Limb (tissue), 2 donors: Measurements from ENCODE around the gene KCNQ1.

Experiments used
- DNase-seq, 2 donors: peaks; one replicate each; pipeline ENCODE4 v3.0.0-alpha.2; 2016; ENCODE audit errors: extremely low spot score in 2 of 2

KCNQ1 gene

DNA sequence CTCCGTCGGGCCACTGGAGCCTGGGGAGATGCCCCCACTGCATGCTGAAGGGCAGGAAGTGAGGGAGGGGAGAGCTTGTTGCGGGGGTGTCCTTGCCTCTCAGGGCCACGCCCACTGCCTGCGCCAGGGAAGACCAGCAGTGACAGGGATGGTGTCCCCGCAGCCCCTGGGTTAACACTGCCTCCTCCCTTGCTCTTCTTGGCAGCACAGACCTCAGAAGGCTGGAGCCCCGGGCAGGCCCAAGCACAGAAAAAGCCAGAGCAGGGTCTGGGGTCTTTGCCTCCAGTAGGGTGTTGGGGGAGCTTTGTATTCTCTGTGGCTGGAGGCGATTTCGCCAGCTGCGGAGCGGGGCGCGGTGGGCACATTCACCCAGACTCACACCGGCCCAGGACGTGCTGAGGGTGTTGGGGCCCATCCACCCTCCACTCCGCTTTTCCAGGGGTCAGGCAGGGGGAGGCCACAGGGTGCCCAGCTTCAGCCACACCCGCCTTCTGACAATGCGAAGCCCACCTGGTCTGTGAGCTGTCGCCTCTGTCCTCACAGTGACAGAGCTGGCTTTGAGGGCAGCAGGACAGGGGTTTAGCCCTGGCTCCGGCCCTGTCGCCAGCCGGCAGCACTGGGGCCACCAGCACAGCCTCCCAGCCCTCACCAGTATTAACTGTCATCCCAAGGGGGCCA lies 357.0 kb downstream of the KCNQ1 start:
- DNase-seq: peak in 1 of 2 donors; percentile 30

DNA sequence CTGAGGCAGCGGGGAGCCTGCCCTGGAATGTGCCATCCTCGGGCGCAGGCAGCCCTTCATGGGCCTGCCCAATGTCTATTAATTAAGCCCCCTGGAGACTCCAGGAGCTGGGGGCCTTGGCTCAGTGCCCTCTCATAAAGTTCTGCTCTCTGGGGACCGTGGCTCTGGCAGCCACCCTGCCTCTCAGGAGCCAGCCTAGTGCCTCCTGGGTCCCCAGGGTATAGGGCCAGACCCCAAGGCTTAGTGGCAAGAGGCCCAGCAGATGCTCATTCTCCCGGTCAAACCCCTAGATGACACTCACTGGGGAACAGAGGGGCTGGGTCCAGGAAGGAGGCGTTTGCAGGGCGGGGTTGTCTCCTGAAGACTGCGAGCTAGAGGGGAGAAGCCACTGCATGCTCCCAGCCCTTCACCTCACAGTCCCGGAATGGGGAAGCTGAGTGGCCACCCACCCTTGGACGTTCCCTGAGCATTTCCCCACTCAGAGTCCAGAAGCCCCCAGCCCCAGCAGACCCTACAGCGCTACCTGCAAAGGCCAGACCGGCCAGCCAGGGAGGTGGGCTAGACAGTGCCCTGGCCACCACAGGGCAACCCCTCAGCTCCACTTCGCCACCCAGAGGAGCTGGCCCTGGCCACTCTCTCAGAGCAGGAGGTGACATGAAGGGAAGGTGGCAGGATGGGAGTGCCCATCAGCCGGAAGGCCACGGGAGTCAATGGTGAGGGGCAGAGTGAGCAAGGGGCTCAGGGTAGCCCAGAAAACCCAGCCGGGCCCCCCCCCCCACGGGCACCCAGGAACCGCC lies 357.8 kb downstream of the KCNQ1 start:
- peak in 1 of 2 donors; percentile 29 for DNase-seq

DNA sequence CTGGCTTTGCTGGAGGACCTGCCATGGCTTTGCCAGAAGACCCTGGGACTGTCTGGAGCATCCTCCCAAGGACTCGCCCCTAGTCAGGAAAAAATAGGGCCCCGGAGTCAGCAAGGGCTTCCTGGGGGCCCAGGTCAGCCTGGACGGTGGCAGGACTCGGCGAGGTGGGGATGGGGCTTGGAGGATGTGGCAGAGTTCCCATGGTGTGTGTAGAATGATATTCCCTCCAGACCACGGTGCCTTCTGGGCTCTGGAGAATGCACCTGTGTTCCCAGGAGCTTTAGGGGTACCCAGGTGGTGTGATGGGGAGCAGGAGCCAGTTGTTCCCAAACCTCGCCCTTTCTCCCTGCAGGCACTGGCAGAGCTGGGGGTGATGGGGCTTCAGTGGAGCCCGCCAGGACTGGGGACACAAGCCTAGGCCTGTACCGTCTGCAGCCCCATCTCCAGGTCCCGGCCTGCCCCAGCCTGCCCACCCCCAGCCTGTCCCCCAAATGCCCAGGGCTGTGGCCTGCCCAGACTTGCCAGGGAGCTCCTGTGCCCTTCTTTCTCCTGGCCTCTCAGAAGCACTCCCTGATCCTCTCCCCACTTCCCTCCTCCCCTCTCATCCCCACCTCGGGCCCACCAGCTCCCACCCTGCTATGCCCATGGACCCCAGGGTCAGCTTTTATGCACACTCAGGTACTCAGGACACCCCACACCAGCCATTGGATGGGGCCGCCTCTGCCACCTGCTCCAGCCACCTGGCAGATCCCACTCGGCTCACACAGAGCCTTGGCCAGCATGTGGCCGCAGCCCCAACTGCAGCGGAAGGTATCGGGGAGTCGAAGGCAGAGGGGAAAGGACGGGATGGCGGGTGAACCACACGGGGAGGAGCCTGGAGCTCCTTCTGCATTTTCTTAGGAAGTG lies 358.6 kb downstream of the KCNQ1 start:
- DNase-seq: peak in 1 of 2 donors; percentile 25

DNA sequence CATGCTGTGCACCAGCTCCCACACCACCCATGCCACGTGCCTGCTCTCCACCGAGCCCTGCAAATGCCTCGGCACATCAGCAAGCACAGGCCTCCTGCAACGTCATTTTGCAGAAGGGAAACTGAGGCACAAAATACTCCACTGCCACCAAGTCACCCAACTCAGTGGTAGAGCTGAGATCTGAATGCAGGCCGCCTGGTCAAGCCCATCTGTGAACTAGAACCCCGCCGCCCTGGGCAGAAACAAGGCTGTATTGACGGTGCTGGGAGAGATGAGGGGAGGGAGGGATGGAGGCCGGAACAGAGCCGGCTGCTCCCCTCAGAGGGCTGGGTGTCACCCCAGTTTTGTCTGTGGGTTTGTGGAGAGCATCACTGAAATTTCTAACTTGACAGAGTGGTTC lies 359.4 kb downstream of the KCNQ1 start:
- no peak for DNase-seq

DNA sequence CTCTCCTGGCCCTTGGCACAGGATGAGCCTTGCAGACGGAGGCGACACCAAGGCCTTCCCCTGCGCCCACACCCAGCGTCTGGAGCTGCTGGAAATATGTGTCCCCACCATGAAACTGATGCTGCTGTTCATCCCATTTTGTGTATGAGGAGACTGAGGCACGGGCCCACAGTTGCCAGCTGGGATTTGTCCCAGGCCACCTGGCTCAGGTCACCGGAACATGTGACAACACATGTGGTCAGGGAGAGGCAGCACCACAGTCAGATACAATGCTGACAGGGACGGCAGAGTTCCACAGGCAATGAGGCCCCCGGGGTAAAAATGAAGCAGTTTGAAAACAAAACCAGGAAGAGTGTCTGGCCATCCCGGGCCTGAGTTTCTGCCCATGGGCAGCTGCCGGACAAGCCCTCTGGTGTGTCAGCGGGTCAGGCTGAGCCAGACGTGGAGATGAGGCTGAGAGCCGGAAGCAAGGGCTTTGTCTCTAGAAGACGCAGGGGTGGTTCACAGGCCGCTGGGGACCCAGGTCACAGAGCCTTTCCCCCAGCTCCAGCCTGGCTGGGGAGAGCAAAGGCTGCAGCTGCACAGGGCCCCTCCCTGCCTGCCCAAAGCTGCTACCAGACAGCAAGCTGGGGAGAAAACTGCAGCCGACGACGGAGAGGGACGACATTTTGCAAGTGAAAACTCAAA lies 360.0 kb downstream of the KCNQ1 start:
- peak in 1 of 2 donors; percentile 35 for DNase-seq

DNA sequence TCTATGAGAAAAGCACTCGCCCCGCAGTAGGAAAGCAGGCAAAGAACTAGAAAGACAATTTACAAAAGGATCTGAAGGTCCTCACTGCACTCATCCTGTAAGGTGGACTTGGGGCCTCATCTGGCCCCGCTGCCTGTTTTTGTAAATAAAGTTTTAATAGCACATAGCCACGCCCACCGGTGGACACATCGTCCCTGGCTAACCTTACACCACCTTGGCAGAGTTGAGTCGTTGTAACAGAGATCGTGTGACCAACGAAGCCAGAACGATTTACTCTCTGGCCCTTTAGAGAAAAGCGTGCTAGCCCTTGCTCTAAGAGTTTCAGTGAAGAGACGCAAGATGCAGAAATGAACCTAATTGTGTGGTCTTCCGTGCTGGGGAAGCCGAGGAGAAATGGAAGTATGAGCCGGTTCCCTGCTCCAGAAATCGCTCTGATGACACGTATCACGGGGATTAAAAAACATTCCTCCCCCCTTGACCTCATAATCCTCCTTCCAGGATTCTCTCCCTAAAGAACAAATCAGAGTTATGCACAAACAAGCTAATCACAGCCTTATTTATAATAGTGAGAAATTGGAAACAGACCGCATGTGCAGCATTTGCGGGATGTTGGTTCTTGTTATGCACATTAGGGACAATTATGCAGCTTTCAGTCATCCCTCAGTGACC lies 360.7 kb downstream of the KCNQ1 start:
- peak in 1 of 2 donors; percentile 24 for DNase-seq

DNA sequence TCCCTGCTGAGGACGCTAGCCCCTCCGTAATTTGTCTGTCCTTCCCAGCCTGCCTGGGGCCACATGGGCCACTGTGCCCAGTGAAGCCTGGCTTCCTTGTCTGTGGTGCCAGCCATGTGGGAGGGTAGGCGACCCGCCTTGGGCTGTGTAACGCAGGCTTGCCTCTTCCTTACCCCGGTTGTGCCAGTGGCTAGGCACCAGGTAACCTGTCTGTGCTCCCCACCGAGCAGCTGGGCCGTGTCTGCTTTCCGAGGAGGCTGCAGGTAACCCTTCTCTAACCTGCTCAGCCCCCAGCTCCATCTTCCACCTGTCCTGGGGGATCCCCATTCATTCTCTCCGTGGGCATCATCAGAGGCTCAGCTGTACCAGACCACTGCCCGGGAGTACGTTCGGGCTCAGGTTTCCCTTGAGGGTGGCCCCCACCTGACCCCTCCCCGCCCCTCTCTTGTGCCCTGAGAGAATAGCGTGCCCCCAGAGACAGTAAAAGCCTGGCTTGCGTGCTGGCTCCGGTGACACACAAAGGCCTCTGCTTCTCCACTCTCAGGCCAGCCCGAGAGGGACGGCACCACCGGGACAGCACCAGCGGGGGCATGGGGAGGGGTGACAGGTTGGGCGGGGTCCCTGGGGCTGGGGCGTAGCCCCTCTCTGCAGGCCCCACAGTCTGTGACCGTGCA lies 361.7 kb downstream of the KCNQ1 start:
- peak in 1 of 2 donors; percentile 48 for DNase-seq

DNA sequence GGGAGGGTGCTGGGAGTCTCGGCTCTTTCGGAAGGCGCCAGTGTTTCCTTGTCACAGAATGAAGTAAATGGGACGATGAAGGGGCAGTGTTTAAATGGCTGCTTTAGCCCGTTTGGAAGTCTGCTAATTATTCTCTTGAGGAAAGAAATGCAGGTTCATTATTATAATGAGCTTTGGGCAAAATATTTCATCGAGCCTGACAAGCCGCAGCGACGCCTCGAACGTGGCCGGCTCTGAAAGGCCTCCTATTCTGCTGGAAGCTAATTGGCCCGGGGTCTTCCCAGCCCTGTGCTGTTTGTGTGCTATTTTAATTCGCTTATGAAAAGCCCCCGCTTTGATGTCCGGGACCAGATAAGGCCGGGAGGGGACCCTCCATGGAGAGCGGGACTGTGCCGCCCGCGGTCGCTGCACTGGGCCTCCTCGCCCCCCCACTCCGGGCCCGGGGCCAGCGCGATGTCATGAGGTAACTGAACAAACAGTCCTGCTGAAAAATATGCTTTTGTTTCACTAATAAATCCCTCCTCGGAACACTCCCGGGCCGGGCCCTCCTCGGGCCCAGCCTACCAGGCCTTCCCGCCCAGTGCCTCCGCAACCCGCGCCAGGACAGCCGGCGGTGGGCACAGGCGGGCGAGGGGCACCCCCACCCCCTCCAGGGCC lies 362.3 kb downstream of the KCNQ1 start:
- DNase-seq: peak; percentile 64 to 87

DNA sequence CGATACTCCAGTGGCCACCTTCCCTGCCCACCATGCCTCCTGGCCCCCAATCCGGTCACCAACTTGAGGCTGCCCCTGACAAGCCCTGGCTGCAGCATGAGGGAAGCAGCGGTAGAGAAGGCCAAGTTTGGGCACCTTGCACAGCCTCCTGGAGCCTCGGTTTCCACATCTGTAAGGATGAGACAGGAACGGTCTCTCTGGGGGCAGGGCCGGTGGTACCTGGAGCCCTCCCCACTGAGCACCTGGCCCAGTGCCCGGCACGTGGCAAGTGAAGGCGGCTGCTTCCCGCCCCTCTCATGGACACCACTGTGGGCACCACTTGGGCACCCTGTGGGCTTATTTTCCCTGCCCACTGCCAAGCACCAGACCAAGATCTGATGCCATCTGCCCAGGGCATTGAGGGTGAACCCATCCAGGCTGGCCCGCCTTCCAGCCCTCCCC lies 363.0 kb downstream of the KCNQ1 start:
- peak in 1 of 2 donors; percentile 35 for DNase-seq

DNA sequence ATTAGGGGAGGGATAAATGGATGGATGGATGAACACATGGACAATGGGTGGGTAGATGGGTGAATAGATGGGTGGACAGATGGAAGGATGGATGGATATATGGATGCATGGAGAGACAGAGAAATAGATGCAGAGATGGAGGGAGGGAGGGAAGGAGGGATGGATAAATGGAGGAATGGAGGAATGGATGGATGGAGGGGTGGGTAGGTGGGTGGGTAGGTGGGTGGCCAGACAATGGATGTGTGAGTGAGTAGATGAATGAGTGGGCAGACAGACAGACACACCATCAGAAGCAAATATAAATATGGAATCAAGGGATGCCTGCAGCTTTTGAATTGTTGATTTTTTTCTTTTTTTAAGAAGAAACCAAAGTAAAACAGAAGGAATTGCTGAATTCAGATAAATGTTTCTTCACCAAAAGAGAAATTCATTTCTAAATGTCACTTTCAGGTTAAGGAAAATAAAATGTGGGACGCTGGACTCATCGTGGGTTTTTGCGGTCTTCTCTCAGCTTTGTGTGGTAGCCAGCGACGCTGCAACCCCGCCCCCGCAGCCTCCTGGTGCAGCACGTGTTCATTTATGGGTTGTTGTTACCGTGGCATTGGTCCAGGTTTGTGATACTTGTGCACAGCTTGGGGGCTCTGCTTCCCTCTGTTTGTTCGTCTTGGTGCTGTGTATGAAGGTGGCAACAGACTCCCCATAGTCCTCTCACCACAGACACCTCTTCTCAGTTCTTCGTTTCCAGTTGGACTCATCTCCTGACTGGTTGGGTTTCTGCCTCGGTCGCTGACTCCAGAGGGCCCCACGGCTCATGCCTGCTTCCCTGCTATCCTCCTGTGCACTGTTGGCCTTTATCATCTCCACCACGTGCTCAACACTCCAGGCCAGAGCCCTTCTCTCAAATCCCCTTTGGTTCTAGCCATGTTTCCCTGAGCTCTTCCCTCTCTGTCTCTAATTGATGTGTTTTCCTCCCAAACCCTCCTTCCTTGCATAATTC lies 364.3 kb downstream of the KCNQ1 start:
- DNase-seq: peak in 1 of 2 donors; percentile 22

DNA sequence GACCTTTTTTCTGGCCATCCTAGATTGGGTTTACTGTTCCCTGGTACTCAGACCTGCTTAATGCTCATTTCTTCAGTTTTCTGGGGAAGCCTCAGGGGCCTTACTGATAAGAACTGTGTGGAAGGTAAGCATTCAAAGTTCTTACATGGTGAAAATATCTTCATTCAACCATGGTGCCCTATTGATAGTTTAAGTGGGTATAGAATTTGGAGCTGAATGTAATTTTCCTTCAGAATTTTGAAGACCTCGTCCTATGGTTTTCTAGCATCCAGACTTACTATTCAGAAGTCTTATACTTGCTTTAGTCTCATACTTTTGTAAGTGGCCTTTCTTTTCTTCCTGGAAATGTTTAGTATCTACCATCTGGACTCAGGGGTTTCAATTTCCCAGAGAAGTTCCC lies 365.0 kb downstream of the KCNQ1 start:
- no peak for DNase-seq

DNA sequence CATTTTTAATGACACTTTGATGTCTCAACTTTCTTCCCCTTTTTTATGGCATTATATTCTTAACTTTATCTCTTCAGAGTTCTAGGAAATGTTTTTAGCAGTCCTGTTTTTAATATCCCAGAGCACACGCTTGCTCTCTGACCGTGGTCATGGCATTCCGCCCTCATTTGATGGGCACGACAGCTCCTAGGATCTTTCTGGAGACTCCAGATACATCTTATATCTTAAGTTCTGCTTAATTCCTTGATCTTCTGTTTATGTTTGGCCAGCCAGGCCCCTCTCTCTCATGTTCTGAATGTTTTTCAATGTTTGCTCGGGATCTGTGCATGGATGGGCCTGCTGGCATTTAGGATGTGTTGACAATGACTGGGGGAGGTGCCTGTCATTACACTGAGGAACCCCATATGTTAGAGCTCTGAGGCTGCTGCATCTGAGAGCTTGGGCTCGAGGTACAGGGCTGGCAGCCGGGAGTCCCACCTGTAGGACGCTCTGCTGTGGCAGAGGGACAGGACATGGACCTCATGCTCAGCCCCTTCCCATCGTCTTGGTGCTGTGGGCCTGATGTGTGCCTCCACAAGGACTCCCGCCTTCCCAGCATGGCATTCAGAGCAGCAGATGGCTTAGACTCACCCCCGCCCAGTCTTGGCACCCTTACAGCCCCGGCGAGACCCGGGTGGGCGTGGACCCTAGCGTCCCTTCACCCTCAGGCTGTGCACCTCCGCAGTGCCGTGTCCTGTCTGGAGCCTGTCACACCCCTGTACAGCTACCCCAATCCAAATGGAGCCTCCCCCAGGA lies 365.8 kb downstream of the KCNQ1 start:
- no peak for DNase-seq

DNA sequence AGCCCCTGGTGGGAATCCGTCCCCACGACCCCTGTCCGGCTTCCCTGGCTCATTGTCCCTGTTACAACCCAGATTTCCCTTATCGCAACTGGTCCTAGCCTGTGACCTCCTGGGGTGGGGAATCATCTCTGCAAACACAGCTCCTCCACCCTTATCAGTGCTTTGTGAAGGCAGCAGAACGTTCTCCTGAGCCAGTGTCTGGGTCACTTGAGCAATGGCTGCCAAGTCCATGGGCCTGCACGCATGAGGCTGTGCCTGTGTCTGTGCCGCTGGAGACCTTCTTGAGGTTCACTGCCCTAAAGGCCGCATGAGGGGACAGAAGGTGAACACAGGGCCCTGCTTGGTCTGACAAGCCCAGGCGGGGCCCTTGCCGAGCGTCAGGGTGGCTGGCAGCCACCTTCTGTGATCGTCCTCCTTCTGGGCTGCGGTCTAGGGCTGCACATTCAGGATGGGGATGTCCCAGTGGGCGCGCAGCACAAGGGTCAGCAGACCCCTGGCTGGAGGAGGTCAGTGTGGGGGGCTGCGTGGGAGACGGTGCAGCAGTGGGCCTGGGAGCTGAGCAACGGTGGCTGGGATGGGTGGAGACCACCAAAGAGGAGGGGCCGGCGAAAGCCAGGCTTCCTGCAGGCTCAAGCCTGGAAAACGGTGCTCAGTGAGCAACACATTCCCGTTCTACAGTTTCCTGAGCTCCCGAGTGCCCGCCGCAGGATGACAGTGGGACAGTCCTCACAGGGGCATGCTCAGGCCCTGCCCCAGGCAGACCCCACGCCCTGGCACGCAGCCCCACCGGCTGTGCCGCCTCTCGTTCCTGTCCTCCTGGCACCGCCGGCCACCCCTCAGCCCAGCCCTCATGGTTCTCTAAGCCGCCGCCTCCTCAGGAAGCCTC lies 366.6 kb downstream of the KCNQ1 start:
- no peak for DNase-seq

DNA sequence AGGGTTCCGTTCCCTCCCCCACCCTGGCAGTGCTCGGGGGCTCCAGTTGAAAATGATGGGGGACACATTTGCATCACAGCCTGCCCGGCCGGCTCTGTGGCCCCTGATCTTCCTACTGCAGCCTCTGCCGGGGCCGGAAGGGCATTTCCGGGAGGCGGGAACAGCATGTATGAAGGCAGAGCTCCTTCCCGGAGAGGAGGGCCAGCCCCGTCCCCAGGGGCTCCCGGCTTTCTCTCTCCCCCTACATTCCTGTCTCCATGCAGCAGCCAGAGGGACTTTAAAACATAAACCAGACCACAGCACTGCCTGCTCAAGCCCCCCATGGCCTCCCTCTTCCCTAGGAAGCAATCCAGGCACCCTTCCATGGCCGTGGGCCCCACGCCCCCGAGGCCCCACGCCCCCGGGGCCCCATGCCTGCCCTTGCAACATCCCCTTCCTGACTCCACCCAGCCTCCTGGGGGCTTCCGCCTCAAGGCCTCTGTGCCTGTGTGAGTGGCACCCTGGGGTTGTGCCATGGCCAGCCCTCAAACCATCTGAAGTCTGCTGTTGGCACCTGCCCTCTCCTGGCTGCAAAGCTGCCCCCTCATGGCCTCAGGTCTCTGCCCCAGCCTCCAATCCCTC lies 367.7 kb downstream of the KCNQ1 start:
- peak; percentile 52 to 72 for DNase-seq

DNA sequence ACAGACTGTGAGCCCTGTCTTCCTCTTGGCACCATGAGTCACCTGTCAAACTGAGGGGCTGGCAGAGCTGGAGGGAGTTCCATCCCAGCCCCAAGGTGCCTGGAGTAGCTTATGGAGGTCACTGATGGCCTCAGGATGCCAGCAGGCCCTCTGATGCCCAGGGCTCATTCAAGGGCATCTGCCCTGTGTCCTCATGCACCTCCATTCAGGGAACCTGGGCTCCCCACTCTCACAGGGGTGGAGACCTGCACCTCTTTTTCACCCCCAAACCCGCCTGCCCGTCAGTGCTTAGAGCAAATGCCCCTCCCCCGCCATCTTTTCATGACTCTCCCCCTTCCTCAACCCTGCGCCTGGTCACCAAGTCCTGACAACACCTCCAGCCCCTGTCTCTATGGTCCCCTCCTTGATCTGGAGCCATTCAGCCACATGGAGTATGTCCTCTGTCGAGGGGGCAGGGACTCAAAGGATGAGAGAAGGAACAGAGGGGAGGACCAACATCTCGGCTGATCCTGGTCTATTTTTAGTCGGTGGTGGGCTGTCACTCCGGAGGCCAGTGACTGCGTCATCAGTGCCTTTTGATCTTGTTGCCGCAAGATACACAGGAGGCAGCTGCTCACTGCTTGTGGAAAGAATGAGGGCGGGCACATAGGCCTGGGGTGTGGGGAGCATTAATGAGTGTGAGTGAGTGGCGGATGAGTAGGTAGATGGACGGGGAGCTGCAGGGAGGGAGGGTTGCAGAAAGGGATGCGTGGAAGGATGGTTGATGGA lies 368.5 kb downstream of the KCNQ1 start:
- DNase-seq: no peak
